Duodenal mucosa (tissue), 2 donors: Measurements from ENCODE around the gene PLB1.

ENCODE experiments used
- H3K27ac ChIP-seq: one replicate; pipeline ENCODE4 v1.7.0; 2013; ENCODE audit warnings: low read depth, low read length
- H3K27me3 ChIP-seq, 2 donors: one replicate each; pipeline ENCODE4 v1.7.0; 2013; ENCODE audit warnings: low read length in 2 of 2, control low read depth in 1 of 2; ENCODE audit not compliant: insufficient read depth in 2 of 2, control insufficient read depth in 1 of 2
- H3K36me3 ChIP-seq, 2 donors: one replicate each; pipeline ENCODE4 v1.7.0; 2013; ENCODE audit warnings: low read length in 2 of 2, control low read depth in 1 of 2; ENCODE audit not compliant: insufficient read depth in 2 of 2, control insufficient read depth in 1 of 2
- H3K4me1 ChIP-seq, 2 donors: one replicate each; pipeline ENCODE4 v1.7.0; 2013; ENCODE audit warnings: low read length in 2 of 2, control low read depth in 1 of 2; ENCODE audit not compliant: insufficient read depth in 2 of 2, control insufficient read depth in 1 of 2
- H3K4me3 ChIP-seq, 2 donors: one replicate each; pipeline ENCODE4 v1.7.0; 2013; ENCODE audit warnings: low read length in 2 of 2, low read depth in 1 of 2
- H3K9ac ChIP-seq, 2 donors: one replicate each; pipeline ENCODE4 v1.7.0; 2013; ENCODE audit warnings: low read length in 2 of 2, low read depth in 1 of 2
- H3K9me3 ChIP-seq, 2 donors: one replicate each; pipeline ENCODE4 v1.7.0; 2013; ENCODE audit warnings: low read length in 2 of 2, control low read depth in 1 of 2; ENCODE audit not compliant: control insufficient read depth in 1 of 2

PLB1 gene

GRCh38 chr2:28639836-28640235 lies 144.0 kb downstream of the PLB1 start:
- H3K27ac ChIP-seq = no peak overlapping the region
- no peak overlapping the region for H3K4me3 ChIP-seq
- peaks cover 16 to 27% of the 10 kb centered on the region in 2 donors for H3K4me1 ChIP-seq
- no peaks in the 10 kb centered on the region for H3K27me3 ChIP-seq
- no peaks in the 10 kb centered on the region for H3K9me3 ChIP-seq
- peak overlapping the region in 1 of 2 donors; percentile 23 for H3K9ac ChIP-seq
- H3K36me3 ChIP-seq = no peaks in the 10 kb centered on the region

- peak overlapping the region in 1 of 2 donors; percentile 23 for H3K9ac ChIP-seq
- no peak overlapping the region for H3K27ac ChIP-seq
- no peak overlapping the region for H3K4me3 ChIP-seq
- H3K4me1 ChIP-seq = peaks cover 12 to 27% of the 10 kb centered on the region in 2 donors
- H3K27me3 ChIP-seq = no peaks in the 10 kb centered on the region
- H3K36me3 ChIP-seq = no peaks in the 10 kb centered on the region
- no peaks in the 10 kb centered on the region for H3K9me3 ChIP-seq
These were observed 144.5 kb downstream of the PLB1 start for GRCh38 chr2:28640260-28640907.

GRCh38 chr2:28640908-28641300 lies 145.0 kb downstream of the PLB1 start:
- Histone ChIP-seq H3K4me1 (peaks cover 12 to 27% of the 10 kb centered on the region in 2 donors), H3K27me3 (no peaks in the 10 kb centered on the region), H3K9me3 (no peaks in the 10 kb centered on the region), H3K9ac (no peak overlapping the region), H3K36me3 (no peaks in the 10 kb centered on the region), H3K27ac (no peak overlapping the region), H3K4me3 (no peak overlapping the region)

GRCh38 chr2:28642796-28643195 lies 146.9 kb downstream of the PLB1 start:
- Histone ChIP-seq H3K36me3 (no peaks in the 10 kb centered on the region), H3K4me1 (peaks cover 14 to 27% of the 10 kb centered on the region in 2 donors), H3K9me3 (no peaks in the 10 kb centered on the region), H3K9ac (no peak overlapping the region), H3K27ac (no peak overlapping the region), H3K27me3 (no peaks in the 10 kb centered on the region), H3K4me3 (no peak overlapping the region)

- H3K36me3 ChIP-seq = no peaks in the 10 kb centered on the region
- H3K4me3 ChIP-seq = no peak overlapping the region
- peaks cover 19 to 32% of the 10 kb centered on the region in 2 donors for H3K4me1 ChIP-seq
- no peaks in the 10 kb centered on the region for H3K27me3 ChIP-seq
- H3K27ac ChIP-seq = no peak overlapping the region
- H3K9me3 ChIP-seq = no peaks in the 10 kb centered on the region
- no peak overlapping the region for H3K9ac ChIP-seq
These were observed 147.5 kb downstream of the PLB1 start for GRCh38 chr2:28643327-28643726.

- no peak overlapping the region for H3K9ac ChIP-seq
- H3K4me1 ChIP-seq = peaks cover 19 to 34% of the 10 kb centered on the region in 2 donors
- H3K27ac ChIP-seq = no peak overlapping the region
- no peaks in the 10 kb centered on the region for H3K36me3 ChIP-seq
- no peaks in the 10 kb centered on the region for H3K9me3 ChIP-seq
- H3K4me3 ChIP-seq = no peak overlapping the region
- no peaks in the 10 kb centered on the region for H3K27me3 ChIP-seq
These were observed 148.1 kb downstream of the PLB1 start for GRCh38 chr2:28643911-28644334.

GRCh38 chr2:28644760-28645159 lies 148.9 kb downstream of the PLB1 start:
- Histone ChIP-seq H3K9me3 (no peaks in the 10 kb centered on the region), H3K4me3 (no peak overlapping the region), H3K36me3 (no peaks in the 10 kb centered on the region), H3K9ac (no peak overlapping the region), H3K27ac (no peak overlapping the region), H3K27me3 (no peaks in the 10 kb centered on the region), H3K4me1 (peaks cover 20 to 29% of the 10 kb centered on the region in 2 donors)

- Histone ChIP-seq H3K27ac (no peak overlapping the region), H3K27me3 (no peaks in the 10 kb centered on the region), H3K9ac (no peak overlapping the region), H3K4me3 (no peak overlapping the region), H3K36me3 (no peaks in the 10 kb centered on the region), H3K4me1 (peaks cover 15 to 27% of the 10 kb centered on the region in 2 donors), H3K9me3 (no peaks in the 10 kb centered on the region)
These were observed 149.7 kb downstream of the PLB1 start for GRCh38 chr2:28645553-28645952.

- no peaks in the 10 kb centered on the region for H3K36me3 ChIP-seq
- peaks cover 15 to 35% of the 10 kb centered on the region in 2 donors for H3K4me1 ChIP-seq
- no peak overlapping the region for H3K27ac ChIP-seq
These were observed 151.8 kb downstream of the PLB1 start for GRCh38 chr2:28647682-28648081.

GRCh38 chr2:28648147-28648546 lies 152.3 kb downstream of the PLB1 start:
- Histone ChIP-seq H3K27me3 (no peaks in the 10 kb centered on the region), H3K9ac (no peak overlapping the region), H3K36me3 (no peaks in the 10 kb centered on the region), H3K9me3 (no peaks in the 10 kb centered on the region), H3K4me3 (no peak overlapping the region), H3K27ac (no peak overlapping the region), H3K4me1 (peaks cover 15 to 35% of the 10 kb centered on the region in 2 donors)

More at GRCh38 chr2:28647682-28648081, 151.8 kb downstream of the PLB1 start:
- Histone ChIP-seq H3K4me3 (no peak overlapping the region), H3K9me3 (no peaks in the 10 kb centered on the region), H3K9ac (no peak overlapping the region), H3K27me3 (no peaks in the 10 kb centered on the region)
